Glomerular visceral epithelial cell (primary cell): ENCODE data around the gene CDKN1C.
A peak's percentile ranks its signal among the peaks of the same experiment; 100 is the strongest.

Experiments used
- DNase-seq: peaks from one replicate; pipeline ENCODE4 v3.0.0-alpha.2; 2016; ENCODE audit errors: extremely low spot score

Gene CDKN1C

DNA sequence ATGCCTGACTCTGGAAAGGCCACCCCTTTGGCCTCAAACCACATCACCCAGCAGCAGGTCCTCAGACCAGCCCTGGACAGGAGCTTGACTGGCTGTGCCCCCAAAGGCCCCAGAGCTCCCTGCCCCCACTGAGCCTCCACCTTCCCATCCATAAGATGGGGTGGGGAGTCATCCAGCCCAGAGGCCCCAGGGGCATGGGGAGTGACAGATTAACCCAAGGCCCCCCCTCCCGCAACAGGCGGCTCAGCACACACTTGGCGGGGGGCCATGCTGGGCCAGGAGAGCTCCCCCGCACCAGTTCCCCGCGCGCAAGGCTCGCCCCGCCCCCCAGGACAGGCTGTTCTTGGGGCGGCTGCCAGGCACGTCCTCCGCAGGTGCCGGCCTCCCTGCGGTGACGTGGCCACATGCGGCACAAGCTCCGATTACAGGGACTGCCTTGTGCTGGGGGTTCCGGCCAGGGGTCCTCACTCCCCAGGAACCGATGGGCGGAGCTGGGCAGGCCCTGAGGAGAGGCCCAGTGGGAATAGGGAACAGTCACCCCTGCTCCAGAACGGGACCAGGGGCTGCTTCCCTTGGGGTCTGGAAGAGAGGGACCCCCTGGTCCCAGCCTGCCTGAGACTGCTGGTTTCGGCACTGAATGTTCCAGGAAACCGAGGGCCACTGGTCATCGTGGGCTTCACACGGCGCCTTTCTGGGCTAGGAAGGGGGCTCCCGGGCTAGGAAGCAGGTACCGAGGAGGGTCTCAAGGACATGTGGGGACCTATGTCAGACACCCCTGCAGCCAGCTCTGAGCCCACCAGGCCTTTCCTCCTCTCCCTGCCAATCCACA is 5.1 kb upstream of the CDKN1C start:
- DNase-seq, result peak; percentile 60

DNA sequence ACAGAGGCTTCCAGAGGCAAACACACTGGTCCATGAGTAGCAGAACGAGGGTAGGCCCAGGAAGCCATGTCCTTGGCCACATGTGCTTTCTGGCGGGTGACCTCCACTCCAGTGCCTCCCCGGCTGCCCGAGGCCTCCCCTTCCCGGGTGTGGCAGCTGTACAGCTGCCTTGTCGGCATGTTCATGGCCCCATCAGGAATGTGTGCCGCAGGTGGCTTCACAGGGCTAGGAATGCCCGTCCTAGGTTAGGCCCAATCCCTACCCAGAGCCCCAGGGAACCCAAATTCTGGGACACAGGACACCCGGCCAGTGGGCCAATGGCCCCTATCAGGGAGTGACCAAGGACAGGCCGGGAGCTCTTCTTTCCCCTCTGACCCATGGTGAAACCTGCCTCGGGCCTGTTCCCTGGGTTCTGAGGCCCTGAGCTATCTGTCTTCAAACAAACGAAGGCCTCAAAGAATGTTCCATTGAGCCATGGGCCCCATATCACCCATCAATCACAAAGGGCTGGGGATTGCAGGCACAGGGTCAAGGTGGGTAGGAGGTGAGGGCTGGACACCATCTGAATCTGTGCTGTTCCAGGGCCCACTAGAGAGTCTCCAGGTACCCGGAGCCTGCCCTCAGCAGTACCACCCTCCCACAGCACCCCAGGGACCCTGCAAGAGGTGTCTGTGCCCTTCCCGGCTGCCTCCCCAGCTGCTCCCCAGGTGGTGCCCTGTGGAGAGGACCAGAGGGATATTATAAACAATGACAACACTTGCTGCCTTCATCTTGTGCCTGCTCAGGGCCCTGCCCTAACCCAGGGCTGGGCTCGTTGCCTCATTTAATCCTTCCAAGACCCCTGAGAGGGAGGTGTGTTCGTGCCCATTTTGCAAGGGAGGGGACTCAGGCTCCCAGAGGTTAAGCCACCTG is 4.0 kb upstream of the CDKN1C start:
- no peak for DNase-seq

DNA sequence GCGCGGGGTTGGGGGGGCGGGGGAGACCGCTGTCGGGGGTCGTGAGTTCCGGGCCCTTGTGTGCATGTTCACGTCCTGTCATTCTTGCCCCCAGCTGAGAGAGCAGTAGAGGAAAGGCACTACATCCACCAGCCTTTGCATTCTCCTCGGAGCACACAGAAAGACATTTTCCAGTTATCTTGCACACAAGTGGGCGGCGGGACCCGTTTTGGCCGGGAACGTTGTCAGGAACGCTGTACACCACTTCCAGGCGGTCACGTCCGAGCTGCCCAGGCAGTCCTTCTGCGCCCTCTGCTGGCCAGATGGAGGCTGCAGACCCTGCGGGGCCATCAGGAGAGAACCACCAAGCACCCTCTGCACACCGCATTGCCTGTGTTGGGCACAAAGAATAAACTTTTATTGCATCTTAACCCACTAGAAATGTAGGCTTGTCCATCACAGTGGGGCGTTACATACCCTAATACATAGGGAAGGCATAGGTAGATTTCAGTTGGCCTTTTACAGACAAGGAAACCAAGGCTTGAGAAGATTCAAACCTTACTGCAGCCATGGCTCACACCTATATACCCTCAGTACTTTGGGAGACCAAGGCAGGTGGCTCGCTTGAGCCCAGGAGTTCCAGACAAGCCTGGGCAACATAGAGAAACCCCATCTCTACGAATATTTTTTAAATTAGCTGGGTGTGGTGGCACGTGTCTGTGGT is 2.8 kb upstream of the CDKN1C start:
- peak; percentile 83 for DNase-seq

DNA sequence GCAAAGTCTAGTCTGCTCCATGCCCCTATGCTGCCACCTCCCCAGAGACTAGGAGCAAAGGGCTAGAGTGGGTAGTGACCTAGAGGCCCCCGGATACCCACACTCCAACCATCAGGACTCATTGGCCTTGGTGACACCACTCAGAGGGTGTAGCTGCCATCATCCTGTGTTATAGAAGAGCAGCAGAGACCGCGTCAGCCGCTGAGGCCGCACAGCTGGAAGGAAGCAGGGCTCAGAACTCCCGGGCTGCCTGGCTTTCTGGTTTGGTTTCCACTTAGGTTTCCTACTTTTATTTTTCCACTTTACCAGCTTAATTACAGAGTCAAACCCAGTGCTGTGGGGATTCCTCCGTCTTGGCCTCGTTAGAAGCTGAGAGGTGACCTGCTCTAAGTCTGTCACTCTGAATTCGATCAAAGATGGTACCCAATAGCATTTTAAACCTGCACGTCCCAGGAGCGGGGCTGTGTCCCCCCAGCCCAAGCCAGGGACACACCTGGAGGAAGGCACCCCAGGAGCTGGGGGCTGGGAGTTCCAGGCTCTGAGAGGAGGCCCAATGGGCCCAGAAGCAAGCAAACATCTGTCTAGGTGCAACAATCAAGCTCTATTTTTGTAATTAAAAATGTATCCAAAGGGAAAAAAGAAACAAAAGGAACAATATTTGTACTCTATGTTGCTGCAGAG is 2.1 kb upstream of the CDKN1C start:
- no peak for DNase-seq

DNA sequence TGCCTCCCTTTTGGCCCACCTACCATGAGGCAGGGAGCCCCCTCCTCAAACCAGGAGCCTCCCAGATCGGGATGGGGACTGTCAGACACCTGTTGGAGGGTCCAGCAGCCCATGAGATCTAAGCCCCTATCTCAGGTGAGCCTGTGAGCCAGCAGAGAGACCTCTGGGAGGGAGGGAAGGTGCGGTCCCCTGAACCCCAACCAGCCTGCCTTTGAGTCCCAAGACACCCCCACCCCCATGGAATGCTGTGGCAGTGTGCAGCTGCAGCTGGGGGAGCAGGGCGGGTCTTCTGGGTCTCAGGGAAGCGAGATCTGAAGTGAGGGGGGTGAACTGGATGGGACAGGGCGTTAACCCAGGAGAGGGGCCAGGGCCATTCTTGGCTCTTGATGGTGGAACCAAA is 1.4 kb upstream of the CDKN1C start:
- no peak for DNase-seq

DNA sequence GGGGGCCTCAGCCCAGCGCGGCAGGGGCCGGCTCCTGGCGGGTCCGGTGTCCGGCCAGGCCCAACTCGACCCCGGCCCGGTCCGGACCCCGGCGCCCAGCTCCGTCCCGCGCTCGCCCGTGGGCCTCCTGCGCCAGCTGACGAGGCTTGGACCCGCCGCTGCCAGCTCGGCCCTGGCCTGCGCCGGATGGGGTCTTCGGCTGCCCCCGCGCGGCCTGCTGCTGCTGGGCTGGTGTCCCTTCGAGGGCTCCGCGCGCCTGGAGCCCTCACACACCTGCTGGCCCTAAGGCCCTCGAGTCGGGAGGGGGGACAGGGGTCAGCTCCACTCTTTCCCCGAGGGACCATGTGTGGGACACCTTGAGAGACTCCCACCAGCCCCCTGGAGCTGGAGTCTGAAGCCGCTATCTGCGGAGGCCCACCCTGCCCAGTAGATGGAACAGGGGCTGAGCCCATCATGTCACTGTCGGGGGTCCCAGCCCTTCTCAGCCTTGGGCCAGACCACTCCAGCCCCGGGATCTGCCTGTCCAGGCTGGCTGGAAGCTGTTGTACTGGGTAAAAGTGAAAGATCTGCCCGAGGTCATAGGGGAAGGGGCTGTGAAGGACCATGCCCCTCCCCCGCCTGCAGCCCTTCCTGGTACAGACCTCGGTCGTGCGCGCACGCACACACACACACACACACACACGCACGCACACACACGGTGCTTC is 768 bp upstream of the CDKN1C start:
- DNase-seq, result no peak

DNA sequence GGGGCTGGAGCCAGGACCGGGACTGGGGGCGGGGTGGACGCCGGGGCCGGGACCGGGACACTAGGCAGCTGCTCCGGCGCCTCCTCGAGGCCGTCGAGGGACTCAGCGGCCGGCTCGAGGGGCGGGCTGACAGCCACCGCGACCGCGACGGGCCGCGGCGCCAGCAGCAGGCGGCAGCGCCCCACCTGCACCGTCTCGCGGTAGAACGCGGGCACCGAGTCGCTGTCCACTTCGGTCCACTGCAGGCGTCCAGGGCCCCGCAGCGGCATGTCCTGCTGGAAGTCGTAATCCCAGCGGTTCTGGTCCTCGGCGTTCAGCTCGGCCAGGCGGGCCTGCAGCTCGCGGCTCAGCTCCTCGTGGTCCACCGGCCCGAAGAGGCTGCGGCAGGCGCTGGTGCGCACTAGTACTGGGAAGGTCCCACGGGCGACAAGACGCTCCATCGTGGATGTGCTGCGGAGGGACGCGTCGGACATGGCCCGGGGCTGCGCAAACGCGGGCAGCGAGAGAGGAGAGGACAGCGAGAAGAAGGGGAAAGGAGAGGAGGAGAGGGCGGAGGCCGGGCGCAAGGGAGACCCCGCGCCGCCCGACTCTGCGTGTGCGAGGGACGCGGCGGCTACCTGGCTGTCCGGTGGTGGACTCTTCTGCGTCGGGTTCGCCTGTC is 428 bp downstream of the CDKN1C start:
- DNase-seq, result peak; percentile 64

DNA sequence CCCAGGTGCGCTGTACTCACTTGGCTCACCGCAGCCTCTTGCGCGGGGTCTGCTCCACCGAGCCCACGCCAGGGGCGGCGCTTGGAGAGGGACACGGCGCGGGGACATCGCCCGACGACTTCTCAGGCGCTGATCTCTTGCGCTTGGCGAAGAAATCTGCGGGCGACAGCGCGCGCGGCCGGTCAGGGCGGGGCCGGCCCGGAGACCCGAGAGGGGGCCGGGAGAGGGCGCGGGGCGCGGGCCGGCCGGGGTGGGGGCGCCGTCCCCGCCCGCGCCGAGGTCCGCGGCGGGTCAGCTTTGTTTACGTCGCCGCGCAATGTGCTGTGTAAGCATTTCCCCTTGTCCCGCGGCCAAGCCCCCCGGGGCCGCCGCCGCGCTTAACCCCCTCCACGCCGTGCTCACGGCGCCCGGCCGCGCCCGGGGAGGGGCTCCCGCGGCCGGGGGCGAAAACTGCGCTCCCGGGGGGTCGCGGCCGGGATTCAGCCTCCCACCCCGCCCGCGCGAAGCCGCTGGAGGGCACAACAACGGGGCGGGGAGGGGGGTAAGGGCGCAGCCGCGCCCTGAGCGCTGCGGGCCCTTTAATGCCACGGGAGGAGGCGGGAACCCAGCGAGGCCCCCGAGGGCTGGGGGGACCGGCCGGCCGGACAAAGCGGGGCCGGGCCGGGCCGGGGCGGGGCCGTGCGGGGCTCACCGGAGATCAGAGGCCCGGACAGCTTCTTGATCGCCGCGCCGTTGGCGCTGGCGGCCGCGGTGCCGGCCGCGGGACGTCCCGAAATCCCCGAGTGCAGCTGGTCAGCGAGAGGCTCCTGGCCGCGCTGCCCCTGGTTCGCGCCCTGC is 1.4 kb downstream of the CDKN1C start:
- peak; percentile 46 for DNase-seq

DNA sequence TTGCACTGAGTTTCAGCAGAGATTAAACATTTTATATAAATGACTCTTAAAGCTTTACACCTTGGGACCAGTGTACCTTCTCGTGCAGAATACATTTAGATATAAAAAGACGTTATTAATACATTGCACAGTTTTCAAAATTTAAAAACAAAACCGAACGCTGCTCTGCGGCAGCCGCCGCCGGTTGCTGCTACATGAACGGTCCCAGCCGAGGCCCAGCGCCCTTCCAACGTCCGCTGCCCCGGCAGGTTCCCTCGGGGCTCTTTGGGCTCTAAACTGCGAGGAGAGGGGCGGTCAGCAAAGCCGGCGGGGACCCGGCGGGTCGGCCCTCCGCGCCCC is 2.0 kb downstream of the CDKN1C start:
- DNase-seq, result no peak

DNA sequence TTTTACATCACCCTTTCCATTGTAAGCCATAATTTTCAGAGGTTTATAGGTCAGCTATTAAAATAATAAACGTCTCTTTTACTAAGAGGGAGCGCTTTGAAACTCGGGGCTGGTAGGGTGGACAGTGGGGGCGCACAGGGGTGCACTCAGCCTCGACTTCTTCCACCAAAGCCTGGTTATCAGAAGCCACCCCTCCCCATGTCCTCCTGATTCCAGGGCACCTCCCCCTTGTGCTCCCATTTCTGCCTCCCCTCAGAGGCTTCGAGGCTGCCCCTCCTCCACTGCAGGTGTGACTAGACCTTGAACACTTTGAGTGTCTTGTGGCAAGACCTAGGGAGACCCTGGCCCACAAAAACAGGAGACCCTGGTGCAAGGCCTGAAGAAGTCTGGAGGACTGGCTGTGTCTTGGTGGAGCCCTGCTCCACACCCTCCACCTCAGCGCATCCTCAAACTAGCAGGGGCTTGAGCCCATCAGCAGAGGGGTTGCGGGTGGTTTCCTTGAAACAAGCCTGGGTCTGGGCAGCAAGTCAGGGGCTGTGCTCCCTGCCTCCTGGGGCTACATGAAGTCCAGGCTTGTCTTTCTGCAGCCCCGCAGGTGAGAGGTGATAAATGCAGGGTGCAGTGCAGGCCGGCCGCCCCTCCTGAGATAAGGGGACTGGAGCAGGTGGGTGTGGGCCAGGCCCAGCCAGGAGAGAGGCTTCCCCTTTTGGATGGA is 3.0 kb downstream of the CDKN1C start:
- no peak for DNase-seq

DNA sequence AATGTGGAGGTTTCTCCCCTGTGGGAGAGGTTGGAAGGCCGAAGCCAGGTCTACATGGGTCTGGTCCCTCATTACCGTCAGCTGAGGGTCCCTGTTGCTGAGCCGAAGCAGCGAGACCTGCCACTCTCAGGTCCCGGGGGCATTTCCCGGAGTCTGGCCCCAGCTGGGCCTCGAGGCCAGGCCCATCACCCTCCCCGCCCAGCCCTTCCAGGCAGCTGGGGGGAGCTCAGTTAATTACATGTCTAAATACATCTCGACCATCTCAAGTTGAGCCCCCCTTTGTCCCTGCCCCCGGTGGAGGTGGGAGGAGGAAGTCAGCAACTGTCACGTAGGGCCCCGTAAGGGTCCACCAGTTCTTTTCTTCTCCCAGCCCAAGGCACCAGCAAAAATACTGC is 3.6 kb downstream of the CDKN1C start:
- DNase-seq, result no peak

DNA sequence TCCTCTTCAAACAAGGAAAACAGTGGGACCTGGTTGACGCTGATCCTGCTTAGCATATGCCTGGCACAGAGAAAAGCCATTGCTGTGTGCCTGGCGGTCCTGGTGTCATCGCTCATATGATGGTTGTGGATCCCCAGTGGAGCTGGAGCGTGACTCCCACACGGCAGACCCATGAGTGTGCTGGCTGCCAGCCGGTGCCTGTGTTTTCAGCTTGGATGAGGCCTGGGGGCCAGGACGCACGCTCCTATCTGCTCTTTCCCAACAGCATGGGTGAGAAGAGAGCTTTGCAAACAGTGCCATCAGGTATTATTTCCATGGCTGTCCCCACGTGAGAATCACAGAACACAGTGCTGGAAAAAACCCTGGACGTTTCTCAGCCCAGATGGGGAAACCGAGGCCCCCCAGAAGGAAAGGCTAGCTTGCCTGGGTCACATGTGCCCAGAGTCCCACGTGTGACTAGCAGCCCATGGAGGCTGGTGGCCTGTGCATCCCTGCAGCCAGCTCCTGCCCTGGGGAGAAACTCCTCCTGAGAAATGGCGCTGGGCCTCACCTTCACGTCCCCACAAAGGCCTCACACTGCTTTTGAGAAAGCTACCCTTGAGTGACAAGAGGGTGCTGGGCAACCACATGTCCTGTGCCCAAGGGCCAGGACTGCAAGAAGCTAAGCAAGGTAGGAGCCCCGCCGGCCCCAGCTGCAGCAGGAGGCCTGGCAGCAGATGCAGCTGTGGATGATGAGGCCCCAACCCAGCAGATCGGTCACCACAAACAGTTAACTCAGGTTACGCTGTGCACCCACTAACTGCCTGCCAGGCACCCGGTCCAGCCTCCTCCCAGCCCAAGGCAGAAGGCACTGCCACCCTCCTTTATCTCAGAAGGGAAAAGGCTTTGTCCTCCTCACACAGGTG is 4.2 kb downstream of the CDKN1C start:
- no peak for DNase-seq

DNA sequence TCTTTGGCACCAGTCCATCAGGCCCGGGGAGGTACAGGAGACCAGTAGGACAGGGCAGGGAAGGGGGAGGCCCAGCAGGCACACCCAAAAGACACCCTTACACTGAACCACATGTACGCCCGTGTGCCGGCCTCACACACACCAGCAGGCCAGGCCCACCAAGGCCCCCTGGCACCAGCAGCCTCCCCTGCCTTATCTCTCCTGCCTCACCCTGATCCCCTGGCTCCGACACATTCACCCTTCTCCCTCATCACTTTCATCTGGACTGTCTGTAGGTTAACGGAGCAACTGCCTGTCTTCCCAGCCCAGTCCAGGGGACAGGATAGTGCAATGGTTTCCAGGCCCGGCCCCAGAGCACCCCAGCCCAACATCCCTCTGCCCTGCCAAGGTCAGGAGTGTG is 4.9 kb downstream of the CDKN1C start:
- no peak for DNase-seq

DNA sequence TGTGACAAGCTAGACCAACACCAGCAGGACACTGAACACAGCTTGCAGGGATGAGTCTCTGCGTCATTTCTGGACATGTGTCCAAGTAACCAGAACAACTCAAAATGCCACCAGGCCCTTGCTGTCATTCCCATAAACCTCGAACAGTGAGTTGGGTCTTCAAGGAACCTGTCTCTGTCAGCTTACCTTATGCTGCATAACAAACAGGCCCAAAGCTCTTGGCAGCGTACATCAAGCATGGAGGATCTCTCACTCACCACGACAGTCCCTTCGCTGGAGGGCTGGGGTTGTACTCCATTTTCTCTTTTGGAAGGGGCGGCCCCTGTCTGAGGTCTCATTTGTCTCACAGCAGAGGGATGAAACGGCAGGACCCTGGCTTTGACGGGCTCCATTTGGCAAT is 6.8 kb downstream of the CDKN1C start:
- no peak for DNase-seq

DNA sequence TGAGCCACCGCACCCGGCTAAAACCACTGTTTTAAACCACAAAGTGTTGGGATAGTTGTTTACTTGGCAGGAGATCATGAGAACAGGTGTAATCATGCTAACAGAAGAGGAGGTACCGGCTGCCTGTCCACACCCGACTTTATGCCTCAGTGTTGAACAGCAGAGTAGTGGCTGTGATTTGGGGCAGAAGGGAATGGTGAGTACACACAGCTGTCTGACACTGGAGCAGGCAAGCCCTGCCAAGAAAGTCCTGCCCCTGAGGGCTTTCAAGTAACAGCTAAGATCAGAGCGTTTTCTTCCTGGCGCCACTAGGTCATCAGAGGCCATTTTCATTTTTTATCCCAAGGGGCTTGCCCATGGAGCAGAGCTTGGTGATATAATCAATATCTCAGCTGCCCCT is 8.1 kb downstream of the CDKN1C start:
- DNase-seq, result no peak

DNA sequence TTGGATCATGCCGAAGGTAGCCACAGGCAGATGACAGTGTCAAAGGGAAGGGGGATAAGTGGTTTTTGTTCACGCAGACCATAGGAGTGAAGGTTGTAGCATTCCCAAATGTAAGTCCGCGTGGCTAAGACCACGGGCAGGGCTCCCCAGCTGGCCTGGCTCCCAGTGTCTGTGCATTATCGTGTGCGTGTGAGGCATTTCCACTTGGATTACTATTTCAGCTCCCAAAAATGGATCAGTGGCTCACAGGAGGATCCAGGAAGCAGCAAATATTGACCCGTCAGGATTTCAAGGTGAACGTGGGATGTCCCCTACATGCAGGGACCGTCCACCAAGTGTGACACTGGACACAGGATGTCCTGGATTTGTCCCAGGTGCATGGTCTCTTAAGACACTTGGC is 10.6 kb downstream of the CDKN1C start:
- no peak for DNase-seq

DNA sequence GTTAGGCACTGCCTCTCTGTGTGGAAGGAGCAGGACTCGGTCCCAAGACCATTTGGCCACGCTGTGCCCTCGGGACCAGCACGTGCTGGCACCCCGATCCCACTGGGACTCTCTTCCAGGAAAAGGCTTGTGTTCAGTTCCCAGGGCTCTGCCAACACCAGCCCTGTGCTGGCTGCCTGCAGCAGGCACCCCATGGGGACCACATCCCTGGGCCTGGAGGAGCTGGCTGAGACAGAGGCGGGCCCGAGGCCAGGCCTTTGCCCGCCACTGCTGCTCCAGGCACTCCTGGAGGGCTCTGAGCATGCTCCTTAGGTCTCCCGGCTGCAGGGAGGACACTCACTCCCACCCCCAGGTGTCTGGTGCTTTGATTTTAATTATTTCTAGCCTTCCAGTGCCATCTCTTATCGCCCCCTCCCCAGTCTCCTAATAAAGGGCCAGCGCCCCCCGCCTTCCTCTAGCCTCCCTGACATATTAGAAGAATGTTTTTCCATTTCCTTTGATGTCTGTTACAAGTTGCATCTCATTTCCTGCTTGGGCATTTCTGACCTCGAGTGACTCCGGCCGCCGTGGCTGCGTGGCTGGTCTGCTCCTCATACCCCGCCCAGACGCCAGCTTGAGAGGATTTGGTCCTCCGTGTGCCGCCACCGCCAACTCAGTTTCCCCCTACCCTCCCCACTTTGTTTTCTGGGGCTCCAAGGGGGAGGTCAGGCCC is 14.4 kb downstream of the CDKN1C start:
- no peak for DNase-seq
